AML-193 (cell line): ENCODE data around the gene NEK6.

Source experiments
- DNase-seq, 2 experiments: peaks; one replicate each; lab custom pipeline; 2025; lab: John Stamatoyannopoulos, UW

The NEK6 gene

DNA sequence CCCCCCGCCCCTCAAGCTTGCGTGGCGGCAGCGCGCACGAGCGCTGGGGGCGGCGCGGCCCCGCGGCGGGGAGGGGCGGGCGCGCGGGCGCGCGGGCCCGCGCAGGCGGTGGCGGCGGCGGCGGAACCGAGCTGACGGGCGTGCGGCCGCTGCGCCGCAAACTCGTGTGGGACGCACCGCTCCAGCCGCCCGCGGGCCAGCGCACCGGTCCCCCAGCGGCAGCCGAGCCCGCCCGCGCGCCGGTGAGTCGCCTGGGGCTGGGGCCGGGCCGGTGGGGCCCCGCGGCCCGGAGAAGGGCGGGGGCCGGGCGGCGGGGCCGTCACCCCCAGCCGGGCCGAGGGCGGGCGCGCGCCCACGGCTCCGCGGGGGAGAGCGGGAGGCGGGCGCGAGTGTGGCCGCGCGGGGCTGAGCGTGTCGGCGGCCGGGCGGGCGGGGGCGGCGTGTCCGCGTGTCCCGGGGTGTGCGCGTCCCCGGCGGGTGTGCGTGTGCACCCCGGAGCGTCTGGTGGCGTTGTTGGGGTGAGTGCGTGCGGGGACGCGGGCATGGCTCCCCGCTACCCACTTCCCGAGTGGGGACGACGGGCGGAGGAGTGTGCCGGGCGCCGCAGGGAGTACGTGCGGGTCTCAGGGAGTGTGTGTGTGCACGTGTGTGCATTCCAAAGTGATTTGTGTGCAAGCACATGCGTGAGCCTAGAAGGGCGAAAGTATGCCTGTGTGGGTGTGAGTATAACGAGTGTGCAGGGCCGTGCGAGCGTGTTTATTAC lies at the start of gene NEK6:
Gene NEK6 (plus strand): TSS at position 106 of the 763 bp plus-strand sequence. CDS start 44,016 bp downstream, outside the sequence.
- peak in 1 of 2 experiments; percentile 6 for DNase-seq

DNA sequence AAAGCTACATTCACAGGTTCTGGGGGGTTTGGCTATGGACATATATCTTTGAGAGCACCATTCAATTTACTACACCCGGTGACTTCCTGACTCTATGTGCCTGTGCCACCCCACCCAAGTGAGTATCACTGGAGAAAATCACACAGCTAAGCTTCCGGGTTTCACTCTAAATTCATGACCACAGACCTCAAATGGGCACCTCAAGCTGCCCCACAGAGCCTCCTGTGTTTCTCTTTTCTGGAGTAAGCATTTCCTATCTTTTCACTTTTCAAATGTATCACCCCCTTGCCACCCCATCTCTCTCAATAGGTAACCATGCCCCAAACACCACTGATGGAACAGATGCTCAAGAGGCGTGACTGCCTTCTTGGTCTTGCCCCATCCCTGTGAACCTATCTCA lies 49.2 kb upstream of the NEK6 start:
- no peak for DNase-seq

DNA sequence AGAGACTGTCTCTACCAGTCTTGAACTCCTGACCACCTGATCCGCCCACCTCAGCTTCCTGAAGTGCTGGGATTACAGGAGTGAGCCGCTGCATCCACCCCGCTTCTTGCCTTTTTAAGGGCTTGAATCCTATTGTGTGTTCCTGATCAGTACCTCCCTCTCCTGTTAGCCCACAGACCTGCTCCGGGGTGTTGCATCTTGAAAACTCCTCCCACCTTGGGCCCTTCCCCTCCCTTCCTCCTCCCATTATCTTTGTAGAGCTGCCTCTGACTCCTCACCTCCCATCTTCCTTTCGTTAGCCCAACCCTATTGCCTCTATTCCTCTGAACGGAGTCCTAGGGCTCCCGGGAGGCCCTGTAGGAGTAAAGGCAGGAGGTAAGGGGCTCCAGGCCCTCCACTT lies 48.5 kb upstream of the NEK6 start:
- no peak for DNase-seq

DNA sequence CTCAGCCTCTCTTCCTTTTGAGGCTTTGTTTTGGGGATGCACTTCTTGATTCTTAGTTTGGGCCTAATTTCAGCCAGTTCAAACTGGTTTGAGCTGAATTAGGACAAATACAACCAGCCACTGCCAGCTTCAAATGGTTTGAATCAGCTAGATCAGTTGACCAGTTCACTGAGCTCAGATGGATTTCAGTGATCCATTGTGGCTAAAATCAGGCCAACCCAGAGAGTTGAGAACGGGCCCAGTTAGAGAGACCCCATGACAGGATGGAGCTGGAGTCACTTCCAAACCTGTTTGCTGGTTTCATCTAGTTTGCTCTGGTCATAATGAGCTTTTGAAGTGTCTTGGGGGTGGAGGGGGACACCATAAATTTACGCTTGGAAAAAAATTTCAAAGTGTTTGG lies 48.0 kb upstream of the NEK6 start:
- no peak for DNase-seq

DNA sequence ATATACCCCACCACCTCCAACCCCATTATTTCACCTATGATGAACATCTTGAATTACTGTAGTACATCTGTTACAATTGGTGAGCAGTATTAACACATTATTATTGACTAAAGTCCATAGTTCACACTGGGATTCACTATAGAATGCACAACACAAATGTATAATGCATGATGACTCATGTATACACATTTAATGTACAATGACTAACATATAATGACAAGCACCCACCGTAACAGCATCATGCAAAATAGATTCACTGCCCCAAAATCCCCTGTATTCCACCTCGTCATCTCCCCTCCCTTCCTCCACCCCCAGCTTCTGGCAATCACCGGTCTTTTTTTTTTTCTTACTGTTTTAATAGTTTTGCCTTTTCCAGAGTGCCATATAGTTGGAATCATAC lies 47.1 kb upstream of the NEK6 start:
- no peak for DNase-seq

DNA sequence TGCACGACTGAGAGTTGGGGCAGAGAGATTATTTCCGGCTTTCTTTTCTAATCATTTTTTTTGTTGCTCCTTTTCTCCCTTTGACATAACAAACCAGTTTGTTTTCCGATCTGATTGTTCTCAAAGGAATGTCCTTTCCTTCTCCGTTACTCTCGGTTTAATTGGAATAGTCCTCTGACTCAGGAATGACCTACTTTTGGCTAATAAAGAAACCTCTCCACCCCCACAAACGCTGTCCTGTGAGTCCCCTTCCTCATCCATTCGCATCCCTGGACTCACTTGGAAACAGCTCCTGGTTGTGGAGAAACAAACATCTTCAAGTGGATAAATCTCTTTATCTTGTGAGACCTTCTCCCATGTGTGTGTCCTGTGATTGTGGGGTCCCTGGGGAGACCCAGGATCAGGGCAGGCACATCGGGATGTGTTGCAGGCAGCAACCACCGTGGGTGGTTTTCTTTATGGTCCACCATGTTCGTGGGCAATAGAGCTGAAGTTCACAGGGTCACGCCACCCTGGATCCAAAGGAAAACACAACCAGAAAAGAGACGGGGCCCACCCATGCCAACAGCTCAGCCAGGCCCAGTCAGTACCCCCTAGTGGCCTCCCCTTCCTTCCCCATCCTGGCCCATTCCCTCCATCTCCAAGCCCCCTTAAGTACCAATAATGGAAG lies 45.2 kb upstream of the NEK6 start:
- DNase-seq: no peak

DNA sequence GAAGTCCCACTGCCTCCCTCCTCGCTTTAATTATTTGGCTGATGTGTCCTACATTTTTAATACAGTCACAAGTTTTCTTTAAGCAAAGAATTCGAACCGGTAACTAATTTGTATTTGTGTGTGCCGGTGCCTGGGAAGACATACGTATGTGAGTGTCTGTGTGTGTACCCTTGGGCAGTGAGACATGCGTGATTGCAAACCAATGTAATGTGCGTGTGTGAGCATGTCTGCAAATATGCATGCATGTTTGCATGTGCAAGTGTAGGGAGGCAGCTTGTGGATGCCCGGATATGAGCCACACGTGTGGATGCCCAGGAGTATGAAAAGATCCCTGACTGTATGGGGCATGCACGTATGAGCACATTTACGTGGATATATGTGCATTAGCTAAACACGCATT lies 44.4 kb upstream of the NEK6 start:
- DNase-seq: no peak

DNA sequence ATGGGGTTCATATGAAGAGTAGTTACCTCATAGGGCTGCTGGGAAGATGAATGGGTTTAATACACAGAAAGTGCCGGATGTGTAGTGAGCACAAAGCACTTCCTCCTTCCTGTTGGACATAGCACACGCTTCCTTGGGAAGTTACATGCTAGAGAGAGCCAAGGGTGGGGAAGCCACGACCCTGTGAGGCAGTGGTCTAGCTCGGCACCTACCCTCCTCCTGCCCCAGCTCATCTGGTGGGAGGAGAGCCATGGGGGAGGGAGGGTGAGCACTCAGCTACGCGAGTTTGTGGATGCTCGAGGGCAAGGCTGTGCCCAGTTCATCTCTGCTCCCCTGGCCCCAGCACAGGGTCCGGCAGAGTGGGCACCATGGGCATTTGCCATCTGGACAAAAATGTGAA lies 43.6 kb upstream of the NEK6 start:
- DNase-seq: no peak

DNA sequence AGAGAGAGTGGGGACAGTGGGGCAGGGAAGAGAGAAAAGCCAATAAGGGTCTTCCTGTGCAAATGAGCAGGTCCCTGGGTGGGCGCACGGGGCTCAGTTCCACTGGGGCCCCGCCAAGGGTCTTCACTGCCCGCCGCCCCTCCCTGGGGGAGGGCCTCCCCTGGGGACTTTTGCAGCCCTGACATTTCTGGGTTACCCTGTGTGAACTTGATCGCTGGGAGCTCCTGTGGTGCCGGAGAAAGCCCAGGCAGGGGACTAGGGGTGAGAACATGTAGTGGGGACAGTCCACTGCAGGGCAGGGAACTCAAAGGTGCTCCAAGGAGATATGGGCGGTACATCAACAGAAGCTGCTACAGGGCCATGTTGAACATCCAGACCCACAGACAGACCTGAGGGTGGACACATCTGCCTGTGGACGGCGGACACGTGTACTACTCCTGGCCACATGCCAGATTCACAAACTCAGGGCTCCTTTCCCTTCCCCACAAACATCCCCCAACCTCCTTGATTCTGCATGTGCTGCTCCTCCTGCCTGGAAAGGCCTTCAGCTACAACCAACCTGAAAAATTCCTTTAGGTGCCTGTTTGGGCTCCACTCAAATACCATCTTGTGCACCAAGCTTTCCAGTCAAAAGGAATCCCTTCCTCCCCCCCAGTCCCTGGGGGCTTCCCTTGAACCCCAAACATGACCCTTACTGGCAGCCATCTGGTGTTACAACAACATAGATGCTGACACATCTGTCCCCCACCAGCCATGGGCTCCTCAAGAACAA lies 43.0 kb upstream of the NEK6 start:
- DNase-seq: no peak

DNA sequence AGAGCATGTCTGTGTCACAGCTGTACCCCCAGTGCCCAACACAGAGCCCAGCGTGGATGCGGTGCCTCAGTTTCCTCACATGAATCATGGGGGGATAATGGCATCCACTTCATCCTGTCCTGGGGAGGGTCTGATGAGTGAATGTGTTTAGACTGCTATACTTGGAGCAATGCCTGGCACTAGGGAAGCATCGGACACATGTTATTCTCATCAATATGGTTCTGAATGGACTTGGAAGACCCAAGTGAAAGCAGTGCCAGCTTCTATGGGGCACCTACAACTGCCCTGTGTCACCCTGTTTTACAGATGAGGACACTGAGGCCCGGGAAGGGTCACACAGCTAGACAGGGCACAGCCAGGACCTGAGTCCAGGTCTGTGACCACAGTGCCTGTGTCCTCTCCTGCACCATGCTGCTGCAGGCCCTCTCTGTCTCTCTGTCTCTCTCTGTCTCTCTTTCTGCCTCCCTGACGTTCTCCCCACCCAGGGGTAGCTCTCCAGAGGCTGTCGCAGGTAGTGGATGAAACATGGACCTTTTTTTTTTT lies 42.3 kb upstream of the NEK6 start:
- no peak for DNase-seq

DNA sequence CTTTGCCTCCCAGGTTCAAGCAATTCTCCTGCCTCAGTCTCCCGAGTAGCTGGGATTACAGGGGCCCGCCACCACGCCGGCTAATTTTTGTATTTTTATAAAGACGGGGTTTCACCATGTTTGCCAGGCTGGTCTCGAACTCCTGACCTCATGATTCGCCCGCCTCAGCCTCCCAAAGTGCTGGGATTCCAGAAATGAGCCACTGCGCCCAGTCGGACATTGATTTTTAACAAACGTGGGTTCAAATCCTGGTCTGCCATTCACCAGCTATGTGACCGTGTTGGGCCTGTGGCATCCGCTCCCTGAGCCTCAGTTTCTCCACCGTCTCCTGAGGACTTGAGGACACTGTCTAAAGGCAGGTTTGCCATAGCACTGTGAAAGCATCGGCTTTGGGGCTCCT lies 41.8 kb upstream of the NEK6 start:
- DNase-seq: no peak

DNA sequence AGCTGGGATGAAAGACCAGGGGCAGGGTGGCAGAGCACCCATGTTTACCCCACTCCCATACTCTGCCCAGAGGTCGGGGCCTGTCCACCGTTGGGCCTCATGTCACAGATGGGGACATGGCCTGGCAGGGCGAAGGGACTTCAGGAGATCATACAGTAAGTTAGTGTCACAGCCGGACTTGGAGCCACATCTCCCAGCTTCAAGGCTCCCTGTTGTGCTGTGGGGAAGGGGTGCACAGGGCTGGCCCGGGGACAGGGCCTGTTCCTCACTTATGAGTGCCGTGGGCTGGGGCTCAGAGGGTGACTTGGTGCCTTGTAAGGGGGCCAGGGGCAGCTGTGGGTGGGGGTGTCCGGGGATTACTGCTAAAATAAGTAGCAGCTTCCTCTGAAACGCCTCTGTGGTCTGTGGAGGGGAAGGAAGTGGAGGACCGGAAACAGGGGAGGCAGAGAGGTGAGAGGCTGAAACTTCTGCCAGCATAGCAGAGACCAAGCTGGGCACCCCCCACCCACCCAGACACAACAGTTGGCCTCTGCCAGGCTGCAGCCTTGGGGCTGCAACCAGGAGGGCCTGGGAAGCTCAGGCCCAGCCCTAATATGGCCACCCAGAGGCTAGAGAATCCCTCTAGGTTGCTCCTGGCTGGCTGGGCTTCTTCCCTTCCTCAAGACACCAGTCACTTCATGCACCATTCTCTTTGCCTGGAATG lies 41.1 kb upstream of the NEK6 start:
- DNase-seq: peak; percentile 92 to 93

DNA sequence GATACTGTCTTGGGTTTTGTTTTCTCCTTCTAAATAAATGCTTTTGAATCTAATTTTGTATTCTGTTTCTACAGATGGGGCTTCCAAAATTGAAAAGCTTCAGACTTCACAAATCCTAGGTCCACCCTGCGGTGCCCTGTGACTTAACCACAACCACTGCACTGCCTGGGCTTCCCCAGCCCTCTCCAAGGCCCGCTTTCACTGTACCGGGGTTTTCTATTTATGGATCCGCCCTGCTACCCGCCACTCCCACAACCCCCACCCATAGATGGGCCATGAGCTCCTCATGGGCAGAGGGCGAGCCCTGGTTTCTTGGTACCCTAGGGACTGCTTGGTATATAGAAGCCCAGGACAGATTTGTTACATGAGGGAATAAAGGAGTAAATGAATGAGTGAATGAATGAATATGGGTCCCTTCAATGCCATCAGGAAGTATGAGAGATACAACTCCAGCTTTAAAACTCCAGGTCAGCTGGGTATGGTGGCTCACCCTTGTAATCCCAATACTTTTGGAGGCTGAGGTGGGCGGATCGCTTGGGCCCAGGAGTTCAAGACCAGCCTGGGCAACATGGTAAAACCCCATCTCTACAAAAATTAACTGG lies 39.8 kb upstream of the NEK6 start:
- no peak for DNase-seq

DNA sequence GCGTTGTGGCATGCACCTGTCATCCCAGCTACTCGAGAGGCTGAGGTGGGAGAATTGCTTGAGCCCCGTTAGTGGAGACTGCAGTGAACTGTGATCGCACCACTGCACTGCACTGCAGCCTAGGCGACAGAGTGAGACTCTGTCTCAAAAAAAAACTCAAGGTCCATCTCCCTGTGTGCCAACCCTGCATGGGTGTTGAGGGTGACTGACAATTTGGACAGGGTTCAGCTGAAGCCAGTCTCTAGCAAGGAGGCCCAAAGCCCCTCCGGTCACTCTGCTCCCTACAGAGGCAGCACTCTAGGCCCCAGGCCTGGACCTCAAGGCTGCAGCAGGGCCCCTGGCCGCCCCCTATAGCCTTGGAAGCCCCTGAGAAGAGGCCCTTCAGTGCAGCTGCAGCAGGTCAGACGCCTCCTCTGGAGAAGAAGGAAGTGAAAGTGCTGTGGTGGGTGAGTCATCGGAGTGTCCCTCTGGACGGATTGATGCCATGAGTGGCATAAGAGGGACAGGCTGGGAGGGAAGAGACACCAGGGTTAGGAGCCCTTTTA lies 39.2 kb upstream of the NEK6 start:
- peak; percentile 85 for DNase-seq

DNA sequence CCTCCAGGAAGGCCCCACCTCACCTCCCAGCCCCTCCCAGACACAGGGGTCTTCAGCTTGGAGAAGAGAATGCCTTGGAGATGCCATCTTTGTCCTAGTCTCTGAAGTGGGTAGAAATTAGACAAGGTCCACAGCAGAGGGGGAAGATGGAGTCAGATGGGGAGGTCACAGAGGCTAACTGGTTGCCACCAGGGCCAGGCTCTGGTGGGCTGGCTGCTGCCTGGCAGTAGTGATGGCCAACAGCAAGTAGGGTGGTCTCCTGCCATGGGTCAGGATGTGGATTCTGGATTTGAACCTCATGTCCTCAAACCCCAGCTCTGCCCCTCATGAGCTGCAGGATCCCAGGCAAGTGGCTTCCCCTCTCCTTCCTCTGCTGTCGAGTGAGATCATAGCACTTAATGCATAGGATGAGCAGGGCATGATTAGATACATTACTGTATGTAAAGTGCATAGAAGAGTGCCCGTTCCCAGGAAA lies 38.7 kb upstream of the NEK6 start:
- no peak for DNase-seq

DNA sequence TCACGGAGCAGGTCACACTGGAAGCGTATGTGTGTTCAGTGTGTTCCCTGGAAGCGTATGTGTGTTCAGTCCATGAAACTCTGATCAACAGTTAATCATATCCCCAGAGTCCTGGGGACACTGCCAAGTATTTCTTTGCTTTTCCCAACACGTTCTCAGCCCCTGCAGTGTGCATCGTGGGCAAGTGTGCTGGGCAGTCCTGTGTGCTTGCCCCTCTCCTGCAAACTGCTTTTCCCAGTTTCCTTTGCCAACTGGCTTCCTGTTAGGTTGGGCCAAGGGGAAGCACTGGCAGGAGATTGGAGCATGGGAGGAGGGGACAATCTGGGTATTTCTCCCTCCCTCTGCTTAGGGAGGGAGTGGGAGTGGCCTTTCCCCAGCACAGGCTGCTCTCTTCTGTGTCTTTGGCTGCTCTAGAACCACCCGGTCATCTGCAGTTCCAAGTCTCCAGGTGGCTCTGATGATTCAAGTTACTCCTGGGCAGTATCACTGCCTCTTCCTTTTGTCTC lies 36.8 kb upstream of the NEK6 start:
- DNase-seq: no peak

DNA sequence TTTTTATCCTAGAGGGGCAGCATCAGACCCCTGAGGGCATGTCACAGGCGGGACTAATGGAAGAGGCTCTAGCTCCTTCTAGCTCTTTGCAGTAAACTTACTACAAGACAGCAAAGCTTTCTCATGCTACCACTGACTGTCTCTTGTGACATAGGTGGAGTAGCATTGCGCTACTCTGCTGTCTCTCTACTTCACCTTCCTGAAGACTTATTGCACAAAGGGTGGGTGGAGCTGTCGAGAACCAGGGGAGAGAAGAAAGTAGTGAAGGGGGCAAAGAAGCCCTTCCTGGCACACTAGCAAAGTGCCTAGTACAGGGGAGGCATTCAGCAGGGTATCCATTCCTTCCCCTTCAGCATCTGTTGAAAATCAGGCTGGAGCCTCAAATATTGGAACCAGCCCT lies 36.1 kb upstream of the NEK6 start:
- peak; percentile 68 to 72 for DNase-seq

DNA sequence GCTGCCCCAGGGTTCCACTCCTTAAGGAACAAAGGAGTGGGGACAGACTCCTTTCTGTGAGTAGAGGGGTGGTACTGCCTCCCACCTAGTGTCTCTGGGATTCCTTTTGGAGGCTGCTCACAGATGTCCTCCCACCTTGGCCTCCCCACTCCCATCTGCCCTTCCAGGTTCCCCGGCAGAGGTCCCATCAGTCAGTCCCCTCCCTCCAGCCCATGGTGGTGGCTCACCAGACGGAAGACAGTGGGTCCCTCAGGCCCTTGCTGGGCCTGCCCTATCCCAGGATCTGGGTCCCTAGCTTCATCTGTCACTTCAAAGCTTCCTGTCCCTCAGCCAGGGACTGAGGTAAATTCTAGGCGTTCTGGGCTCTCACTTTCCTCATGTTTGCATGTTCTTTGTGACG lies 35.6 kb upstream of the NEK6 start:
- DNase-seq: no peak

DNA sequence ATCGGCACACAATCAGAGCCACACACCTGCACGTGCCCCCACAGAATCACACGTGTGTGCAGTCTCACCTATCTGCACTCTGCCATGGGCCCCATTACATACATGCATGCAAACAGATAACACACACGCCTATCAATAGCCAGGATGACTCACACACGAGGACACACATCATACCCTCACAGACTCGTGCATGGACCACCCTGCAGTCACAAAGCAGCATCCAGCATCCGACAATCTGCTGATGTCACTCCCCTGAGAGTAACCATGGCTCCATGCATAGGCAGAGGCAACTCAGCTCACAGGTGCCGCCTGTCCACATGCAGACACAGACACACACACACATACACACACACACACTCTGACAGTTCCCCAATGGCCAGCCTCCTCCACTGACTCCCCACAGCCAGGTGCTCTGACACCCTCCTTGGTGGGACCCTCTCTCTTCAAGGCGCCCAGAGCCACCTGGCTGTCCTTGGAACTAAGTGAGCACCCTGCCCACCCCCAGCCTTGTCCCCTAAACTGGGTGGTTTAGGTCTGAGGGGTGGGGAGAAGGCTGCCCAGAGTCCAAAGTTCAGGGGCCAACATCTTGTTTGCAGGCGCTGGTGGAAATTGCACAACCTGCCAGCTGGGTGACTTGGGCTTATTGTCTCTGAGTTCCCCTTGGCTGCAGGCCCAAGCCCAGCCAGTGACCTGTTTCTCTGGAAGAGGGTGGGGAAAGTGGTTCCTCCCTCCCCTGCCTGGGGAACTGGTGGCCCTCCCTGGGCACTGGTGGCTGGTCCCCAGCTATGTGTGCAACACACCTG lies 34.6 kb upstream of the NEK6 start:
- peak; percentile 90 to 92 for DNase-seq

DNA sequence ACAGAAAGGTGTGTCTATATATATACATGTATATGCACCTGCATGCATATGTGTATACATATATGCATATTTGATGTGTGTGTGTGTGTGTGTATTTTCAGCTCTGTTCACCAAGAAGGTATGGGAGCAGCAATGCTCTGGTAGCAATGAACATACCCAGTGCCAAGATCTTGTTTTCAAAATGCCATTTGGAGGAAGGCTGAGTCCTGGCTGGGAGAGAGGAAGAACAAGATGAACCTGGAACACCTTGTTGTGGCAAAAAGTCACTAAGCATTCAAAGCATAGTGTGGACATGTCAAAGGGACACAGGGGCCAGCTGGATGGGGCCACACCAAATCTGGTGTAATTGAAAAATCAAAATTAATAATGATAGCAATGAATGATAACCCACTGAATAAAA lies 31.8 kb upstream of the NEK6 start:
- DNase-seq: no peak
